Camera-type eye (tissue), 1 donor: ENCODE measurements around the gene OR4A15. TPM values are rescaled to one million over a fixed set of nuclear protein-coding genes. Genes with fewer than 3 reads are reported as not detected.

Experiments used
- total RNA-seq: library from RNA; depleted of rRNA; stranded (reverse); fragments of >200 nt; gene quantifications from one replicate; pipeline ENCODE4 v1.2.3, GENCODE V29; 2014

OR4A15 gene
- not detected for total RNA-seq

GRCh38 chr11:55367674-55368073 is at the start of gene OR4A15:
OR4A15 (plus strand) TSS chr11:55367974; CDS start chr11:55367974, 0 bp downstream.

GRCh38 chr11:55342901-55343300 is 24.9 kb upstream of the OR4A15 start, which contains the start of gene OR4A16:
OR4A16 (plus strand) TSS chr11:55343201; CDS start chr11:55343201, 0 bp downstream.

Other genes with a start within 250 kb of the OR4A15 start
- not detected for gene TRIM48, start 105.8 kb upstream of the OR4A15 start, total RNA-seq
- gene OR4A16, start 24.8 kb upstream of the OR4A15 start, total RNA-seq = 4.2 TPM
- not detected for gene OR4C15, start 186.5 kb downstream of the OR4A15 start, total RNA-seq
- not detected for gene OR4C16, start 204.2 kb downstream of the OR4A15 start, total RNA-seq
- gene OR4C11, start 239.7 kb downstream of the OR4A15 start, total RNA-seq = not detected